ENCODE results near the gene RHOU.
"Not testable (repeated sequence)": the region's sequence is repeated elsewhere in the genome, so short reads cannot be mapped to it uniquely, and the experiment has no call there.

RHOU gene

DNA sequence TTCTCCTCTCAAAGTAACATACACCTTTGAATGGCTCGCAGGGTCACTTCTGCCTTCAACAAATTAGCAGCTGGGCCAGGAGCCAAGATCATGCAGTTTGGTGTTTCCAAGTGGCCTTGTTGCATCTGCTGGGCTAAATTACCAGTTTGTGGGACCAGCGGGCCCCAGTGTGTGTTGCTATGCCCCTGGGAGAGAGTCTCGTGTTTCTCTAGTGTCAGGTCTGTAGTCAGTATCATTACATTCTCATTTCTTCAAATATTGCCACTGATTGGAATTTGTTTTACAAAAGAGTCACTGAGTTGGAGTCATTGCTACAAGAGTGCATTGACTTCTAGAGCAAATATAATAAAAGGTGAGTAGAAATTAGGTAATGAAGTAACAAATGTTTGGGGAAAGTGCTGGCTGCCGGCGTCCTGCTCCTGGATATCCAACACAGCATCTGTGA, 35.5 kb downstream of the RHOU start:
- no peak for TF ChIP-seq CTCF (conservative IDR thresholded peaks at IDR 0.05)
- H3K27ac ChIP-seq = no peak overlapping the region

GRCh38 chr1:228772516-228773212, 37.4 kb downstream of the RHOU start:
- 0 out of 2 replicates have a peak, but pooled peaks have one; percentile 9 for TF ChIP-seq CTCF (conservative IDR thresholded peaks at IDR 0.05)
- H3K27ac ChIP-seq = no peak overlapping the region

DNA sequence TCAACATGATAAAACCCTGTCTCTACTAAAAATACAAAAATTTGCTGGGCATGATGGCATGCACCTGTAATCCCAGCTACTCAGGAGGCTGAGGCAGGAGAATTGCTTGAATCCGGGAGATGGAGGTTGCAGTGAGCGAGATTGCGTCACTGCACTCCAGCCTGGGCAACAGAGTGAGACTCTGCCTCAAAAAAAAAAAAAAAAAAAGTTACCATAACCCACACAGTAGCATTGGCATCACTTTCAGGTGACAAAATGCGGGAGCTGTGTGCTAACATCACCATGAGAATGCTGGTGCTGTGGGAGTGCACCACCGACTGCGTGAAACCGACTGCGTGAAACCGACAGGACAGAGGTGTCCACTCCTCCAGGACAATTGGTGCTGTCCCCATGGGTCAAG, 40.7 kb downstream of the RHOU start:
- not testable (repeated sequence) for H3K27ac ChIP-seq

- no peak overlapping the region for H3K27ac ChIP-seq
- no peak for TF ChIP-seq CTCF (conservative IDR thresholded peaks at IDR 0.05)
These were observed 41.2 kb downstream of the RHOU start for GRCh38 chr1:228776449-228776848.

DNA sequence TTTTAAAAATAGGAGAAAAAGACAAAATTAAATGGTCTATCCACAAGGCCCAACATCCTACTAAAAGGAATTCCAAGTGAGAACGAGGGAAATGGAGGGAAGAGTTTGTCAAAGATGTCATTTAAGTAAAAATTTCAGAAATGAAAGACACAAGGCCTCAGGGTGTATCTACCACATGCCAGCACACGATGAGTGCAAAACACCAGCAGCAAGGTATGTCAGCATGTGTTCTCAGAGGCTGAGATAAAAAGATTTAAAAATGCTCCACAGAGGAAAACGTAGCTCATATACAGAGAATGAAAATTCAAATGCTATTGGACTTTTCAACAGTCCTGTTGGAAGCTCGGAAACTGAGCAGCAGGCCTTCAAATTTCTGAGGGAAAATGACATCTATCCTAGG, 42.0 kb downstream of the RHOU start:
- TF ChIP-seq CTCF (conservative IDR thresholded peaks at IDR 0.05) = no peak
- H3K27ac ChIP-seq = no peak overlapping the region

DNA sequence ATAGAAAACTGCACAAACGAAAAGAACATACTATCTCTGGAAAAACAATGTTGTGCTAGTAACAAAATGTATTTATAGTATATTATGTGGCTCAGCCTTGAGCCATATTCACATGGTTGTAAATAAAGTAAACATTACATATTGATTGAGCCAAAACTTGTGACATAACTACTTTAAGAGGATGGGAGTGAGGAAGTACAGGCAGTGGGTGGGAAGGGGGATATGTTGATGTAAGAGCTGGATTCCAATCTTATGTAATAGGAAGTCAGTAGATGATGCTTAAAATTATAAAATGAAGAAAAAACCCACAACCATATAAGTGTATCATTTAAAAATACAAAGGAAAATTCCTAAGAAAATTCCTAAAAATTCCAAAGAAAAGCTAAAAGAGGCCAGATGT, 42.7 kb downstream of the RHOU start:
- H3K27ac ChIP-seq = no peak overlapping the region
- TF ChIP-seq CTCF (conservative IDR thresholded peaks at IDR 0.05) = no peak

GRCh38 chr1:228778466-228778865, 43.2 kb downstream of the RHOU start:
- no peak overlapping the region for H3K27ac ChIP-seq
- TF ChIP-seq CTCF (conservative IDR thresholded peaks at IDR 0.05) = no peak

- TF ChIP-seq CTCF (conservative IDR thresholded peaks at IDR 0.05) = no peak
- no peak overlapping the region for H3K27ac ChIP-seq
These were observed 43.7 kb downstream of the RHOU start for GRCh38 chr1:228778961-228779360.
